Suppressor macrophage (primary cell): ENCODE results near the gene DPEP2NB.
"Not testable (repeated sequence)": the region's sequence is repeated elsewhere in the genome, so short reads cannot be mapped to it uniquely, and the experiment has no call there.

Experiments
- DNase-seq, 4 experiments: peaks; one replicate each; pipeline ENCODE4 v3.0.0-alpha.2; 2020 to 2022

Gene DPEP2NB

DNA sequence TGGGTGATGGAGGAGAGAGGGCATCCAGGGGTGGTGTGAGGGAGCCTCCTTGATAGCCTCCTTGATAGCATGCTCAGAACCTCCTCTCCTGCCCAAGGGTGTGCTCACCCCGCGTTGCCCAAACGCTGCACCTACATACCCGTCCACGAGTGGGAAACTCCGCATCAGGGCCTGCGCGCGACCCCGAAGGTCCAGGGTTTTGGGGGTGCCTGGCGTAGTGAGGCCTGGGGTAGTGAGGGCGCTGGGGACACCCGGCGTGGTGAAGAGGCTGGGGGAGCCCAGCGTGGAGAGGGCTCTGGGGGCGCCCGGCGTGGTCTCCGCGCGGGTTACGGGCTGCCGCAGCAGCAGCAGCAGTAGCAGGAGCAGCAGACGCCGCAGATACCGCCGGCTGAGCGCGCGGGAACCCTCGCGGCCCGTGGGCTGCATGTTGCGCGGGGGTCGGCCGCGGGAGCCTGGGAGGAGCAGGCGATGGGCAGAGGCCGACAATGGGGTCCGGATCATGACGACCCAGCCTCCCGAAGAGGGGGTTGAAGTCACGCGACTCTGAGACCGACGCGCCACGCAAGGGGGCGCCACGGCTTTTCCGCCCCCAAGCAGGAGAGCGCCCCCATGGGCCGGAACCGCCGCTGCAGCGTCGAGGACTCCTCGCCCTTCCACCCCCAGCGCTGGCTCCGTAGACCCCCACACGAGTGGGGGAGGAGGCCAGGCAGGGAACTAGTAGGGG, 35.6 kb downstream of the DPEP2NB start, which contains the start of gene DPEP3:
Gene DPEP3 (minus strand): TSS at position 545 of the 724 bp plus-strand sequence. CDS start 119 bp downstream, at position 426.
- peak in 1 of 4 experiments; percentile 30 for DNase-seq

DNA sequence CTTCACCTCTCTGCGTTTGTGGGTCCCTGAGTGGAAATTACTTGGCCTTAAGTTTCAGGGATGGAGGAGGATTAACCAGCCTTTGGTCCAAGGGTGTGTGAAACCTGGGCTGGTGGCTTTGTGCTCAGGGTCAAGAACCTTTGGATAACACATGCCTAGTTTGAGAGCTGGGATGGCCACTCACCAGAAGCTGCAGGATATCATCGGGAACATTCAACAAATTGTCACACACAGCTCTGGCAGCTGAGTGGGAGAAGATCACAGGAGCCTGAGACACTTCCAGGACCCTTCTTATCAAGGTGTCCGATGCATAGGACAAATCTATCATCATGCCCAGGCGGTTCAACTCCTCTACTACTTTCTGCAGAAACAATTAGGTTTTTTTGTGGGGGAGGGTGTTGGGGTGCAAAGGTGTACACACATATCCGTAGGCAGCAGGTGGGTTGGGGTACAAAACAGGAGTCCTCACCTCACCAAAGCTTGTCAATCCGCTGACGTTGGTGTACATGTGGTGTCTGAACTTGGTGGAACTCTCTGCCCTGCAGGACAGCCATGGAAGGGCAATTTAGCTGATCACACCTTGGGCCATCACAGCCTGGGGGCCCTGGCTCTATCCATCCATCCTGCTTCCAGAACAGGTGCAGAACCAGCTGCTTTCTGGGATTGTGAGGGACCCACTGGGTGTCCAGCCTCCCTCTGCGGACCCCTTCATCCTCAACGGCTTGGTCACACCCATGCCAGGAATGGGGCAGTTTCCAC, 38.1 kb downstream of the DPEP2NB start:
- DNase-seq, result no peak

DNA sequence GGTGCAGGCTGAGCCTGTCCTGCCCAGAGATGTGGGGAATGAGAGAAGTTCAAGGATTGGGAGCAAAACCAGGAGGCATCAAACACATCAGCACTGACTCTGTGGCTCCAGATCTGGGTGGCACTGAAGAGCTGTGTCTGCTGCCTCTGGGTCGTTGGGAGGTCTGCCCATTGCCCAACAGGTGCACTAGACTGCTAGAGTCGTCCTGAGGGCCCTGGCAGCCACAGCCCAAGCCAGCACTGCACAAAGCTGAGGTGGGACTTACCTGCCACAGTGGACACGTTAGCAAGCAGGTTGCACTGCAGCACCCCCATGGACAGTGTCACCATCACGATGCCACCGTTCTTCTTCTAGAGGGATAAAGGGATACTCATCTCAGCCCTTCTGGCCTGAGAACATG, 38.7 kb downstream of the DPEP2NB start:
- DNase-seq, result no peak

DNA sequence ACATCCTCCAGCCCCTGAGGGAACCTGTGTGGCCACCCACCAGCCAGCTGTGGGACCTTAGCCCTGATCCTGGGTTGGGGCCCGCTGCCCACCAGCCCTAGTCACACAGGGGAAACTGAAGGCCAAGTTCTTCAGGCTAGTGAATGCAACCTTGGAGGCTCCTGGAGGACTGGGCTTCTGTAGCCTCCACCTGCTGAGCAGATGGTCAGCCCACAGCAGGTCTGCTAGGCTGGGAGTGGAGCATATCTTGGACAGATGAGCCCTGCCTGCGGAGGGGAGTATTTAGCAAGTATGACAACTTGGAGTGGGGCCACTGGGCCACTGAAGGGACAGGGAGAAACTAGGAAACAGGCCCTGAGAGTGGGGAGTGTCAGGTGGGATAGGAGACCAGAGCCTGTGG, 39.5 kb downstream of the DPEP2NB start:
- no peak for DNase-seq

DNA sequence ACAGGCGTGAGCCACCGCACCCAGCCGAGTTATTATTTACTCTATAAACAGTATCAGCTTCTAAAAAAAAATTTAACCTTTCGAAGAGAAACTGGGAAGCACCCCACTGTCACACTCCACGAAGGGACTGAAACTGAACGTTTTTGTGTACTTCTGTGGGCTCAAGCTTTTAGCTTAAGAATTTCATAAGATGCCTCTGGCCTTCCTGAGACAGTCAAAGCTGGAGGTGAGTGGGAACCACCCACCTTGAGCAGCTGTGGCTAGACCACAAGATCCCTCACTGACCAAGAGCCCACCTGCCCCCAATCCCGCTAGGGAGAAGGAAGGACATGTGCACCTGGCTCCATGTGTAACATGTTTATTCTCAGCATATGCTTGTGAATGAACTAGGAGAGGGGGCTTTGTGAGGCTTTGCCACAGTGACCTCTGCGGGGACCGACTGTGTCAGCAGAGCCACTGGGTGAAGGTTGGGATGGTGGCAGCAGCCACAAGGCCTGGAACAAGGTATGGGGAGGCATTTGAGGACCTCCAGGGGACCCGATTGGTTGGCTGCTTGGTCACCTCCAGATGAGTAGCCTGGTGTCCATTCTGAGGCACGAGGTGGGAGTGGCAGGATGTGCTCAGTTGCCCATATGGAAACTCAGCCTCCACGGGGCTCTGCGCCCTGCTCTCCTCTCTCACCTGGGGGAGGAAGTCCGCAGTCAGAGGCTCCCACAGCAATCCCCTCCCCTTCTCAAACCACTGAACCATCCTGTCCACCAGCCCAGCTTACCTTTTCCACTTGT, 40.2 kb downstream of the DPEP2NB start:
- no peak for DNase-seq

DNA sequence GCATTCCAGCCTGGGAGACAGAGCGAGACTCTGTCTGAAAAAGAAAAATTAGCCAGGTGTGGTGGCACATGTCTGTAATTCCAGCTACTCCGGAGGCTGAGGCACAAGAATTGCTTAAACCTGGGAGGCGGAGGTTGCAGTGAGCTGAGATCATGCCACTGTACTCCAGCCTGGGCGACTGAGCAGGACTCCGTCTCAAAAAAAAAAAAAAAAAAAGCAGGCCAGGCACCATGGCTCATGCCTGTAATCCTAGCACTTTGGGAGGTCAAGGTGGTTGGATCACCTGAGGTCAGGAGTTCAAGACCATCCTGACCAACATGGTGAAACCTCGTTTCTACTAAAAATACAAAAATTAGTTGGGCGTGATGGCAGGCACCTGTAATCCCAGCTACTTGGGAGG, 43.4 kb downstream of the DPEP2NB start:
- not testable (repeated sequence) for DNase-seq

DNA sequence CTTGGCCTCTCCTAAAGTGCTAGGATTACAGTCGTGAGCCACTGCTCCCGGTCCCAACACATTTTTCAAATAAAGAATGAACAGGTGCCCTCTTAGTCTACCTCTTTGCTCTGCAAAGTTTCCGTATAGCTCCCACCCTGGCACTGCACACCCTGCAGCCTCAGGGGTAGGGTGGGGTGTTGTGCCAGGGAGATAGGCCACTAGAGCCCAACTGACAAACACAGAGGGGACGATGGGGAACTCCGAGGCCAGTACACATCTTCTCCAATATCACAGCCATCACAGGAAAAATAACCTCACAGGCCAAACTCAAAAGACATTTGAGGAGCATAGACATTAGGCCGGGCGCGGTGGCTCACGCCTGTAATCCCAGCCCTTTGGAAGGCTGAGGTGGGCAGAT, 44.6 kb downstream of the DPEP2NB start:
- DNase-seq, result no peak

DNA sequence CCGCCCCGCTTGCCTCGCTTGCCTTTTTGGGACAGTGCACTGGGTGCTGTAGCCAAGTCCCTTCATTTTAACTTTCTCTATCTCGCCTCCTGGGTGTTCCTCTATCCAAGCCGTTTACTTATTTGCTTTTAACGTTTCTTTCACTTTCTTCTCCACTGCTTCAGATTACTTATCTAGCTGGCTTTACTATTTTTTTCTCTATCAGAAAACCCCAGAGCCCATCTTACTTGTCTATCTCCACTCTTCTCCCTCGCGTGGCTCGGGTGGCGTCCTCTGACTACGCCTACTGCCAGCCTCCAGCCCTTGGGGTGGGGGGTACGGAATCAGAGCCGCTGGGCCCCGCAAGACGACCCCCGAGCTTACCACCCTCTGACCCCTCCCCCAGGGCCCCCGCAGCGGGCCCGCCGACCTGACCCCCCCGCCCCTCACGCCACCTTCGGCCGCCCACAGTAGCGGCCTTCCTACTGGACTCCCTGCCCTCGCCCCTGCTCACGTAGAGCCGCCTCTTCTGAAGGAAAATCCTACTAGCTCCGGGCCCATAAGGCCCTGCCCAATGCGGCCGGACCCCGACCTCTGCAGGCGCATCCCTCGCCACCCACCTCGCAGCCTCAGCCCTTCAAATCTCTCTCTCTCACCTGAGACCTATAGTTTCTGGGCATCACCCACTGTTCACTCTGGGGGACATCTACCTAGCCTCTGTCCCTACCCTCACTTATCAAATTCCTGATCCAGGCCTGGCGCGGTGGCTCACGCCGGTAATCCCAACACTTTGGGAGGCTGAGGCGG, 46.3 kb downstream of the DPEP2NB start:
- DNase-seq, result no peak

DNA sequence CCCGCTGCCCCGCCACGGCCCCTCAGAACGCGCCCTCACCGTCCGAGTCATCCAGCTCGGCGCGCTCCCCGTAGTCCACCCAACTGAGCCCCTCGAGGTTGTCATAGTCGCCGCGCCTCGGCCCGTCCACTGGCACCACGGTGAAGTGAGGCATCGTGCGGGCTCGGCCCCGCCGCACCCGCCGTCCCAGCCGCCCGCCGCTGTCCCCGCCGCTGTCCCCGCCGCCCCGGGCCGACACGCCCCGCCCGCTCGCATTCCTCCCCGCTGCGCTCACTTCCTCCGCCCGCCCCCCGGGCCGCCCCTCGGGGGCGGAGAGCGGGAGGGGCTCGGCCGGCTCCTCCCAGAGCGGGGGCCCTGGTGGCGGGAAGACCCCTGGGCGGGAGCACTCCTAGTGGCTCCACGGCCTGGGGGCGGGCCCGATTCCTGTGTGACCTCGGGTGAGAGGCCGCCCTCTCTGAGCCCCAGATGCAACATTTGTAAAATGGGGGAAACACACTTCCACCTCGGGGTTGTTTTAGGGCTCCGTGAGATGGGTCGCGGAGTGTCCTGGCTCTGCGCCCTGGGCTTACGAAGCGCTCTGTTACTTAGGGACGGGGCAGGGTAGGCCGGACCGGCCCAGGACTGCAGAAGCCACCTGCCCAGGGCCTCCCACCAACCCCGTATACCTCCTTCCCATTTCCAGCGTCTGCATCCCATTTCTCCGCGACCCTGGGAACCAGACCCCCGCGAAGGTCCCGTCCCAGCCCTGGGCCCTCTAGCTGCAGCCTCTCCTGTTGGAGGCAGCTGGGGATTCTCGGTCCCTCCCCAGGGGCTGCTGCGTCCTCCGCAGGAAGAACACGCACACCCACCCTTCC, 47.1 kb downstream of the DPEP2NB start, which contains the start of gene SLC12A4:
Gene SLC12A4 (minus strand): TSS at position 238 of the 854 bp plus-strand sequence. CDS start 84 bp downstream, at position 154.
- DNase-seq, result peak; percentile 77 to 92 (median 82)

DNA sequence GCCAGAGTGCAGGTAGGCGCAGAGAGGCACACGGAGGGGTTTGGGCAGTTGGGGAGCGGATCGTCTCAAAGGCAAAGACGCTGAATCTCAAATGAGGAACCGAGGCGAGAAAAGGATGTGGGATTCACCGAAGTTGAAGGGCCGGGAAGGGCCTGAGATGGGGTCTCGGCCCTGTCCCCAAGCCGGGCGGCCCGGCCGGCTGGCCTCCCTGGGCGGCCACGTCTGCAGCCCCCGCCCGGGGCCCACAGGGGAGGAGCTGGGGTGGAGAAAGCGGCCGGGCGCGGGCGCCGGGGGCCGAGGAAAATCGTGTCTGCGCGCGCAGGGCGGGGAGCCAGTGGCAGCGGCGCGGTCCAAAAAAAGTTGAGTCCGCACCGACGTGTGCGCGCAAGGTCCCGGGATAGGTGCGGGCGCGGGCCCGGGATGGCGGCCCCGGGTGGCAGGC, 47.7 kb downstream of the DPEP2NB start:
- DNase-seq, result peak; percentile 40 to 67 (median 44)

DNA sequence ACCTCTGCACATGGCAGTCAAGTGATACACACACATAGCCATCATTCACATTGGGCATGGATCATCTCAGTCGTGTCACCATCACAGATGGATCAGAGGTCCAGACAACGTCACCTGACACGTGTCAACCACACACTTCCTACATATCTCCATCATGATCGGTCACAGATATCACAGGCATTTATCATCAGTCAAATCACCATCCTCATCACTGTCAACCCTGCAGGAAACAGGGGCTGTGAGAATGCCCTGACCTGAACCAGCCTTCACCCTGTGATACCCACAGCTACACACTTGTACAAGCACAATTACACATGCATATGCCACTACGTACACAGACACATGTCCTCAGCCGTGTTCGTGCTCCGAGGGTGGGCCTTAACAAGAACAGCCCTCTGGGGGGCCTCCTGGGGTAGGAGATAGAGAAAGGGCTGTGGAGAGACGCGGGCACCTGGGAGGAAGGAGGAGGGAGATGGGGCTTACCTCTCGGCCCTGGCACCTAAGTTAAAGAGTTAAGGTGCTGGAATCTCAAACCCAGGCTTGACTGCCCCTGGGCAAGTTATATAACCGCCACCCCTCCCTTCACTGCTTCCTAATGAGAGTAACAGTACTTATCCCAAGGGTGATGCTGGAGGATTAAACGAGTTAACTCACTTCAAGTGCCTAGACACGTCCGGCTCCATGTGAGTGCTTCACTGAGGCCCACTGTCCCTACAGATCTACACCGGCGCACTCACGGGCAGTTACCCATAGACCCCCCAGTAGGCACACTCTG, 48.3 kb downstream of the DPEP2NB start:
- DNase-seq, result peak in 1 of 4 experiments; percentile 22

DNA sequence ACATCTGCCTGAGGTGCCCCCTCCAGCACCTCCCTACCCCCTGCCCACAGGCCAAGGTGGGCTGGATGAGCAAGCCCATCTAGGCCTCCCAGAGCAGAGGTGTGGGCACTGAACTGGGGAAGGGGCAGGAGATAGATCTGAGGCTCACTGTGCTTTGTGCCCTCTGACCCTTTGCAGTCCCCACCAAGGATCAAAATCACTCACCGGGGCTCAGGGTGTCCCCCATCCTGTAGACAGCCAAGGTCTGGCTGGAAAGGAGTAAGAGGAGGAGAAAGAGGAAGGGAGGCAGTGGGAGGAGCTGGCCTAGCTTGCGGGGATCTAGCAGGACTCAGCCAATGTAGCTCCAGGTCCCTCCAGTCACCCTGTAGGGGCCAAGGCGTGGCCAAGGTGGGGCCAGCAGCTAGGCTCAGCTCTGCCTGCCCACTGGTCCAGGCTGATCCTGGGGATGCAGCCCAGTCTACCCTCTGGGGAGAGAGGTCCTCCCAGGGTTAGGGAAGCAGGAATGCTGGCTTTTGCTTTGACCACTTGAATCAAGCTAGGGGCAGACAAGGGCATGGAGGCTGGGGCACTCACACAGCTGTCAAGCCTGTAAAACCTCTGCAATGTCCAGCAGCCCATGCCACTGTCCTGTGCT, 49.0 kb downstream of the DPEP2NB start:
- DNase-seq, result peak in 3 of 4 experiments; percentile 29 to 57 (median 51)

DNA sequence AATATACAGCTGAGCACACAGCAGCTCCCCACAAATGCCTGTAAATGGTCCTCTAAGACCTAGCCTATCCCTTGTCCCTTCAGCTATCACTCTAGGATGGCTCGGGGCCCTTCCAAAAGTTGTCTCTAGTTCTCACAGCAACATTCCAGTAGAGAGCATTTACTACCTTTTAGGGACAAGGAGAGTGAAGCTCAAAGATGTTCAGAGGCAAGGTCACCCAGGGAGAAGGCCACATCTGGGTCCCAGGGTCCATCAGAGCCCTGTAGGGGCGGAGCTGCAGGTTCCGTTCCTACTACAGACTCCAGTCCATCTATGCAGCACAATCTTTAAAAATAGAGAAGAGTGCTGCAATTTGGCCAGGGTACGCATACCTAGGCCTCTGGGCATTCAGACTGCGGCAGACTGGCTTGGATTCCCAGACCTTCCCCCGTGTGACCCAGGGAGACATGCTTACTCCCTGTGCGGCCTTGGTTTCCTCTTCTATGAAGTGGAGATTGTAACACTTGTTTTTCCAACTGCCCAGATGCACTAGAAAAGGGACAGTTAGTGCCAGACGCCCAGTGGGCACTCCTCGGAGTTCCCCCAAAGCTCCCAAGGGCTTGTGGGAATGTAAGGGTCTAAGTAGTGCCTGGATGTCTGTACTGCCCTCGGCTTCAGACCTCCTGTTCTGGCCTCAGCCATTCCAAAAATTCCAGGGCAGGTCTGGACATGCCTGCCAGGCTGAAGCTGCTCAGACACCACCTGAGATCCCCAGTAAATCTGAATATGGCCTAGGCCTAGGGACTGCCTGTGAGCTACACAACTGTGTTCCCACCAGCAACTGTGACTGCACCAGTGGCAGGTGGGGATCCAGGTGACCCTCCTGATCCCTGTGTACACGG, 49.8 kb downstream of the DPEP2NB start:
- DNase-seq, result no peak

DNA sequence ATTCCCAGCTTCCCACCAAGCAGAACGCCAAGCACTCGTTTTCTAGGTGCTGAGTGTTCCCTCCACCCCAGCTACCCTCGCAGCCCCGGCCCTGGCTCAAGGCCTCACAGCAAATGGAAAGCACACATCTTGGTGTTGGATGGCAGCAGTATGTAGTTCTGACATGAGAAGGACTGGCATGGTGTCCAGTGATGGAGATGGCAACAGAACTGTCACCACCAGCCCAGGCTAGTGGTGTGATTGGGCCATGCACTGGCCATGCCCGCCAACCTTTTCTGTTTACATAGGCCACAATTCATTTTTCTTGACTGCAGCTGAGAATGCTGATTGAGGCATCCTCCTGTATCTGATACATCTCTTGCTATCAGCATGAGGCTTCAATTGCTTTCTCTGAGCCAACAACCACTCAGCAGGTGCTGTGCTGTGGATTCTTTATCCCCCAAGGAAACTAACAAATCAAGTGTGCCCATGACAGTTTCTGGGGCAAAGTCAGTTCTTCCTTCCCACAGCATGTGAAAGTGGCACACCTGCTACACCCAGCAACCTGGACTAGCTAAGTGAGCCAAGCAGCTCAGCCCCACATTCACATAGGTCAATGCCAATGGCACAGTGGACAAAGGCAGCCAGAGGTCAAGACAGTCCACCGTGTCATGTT, 51.1 kb downstream of the DPEP2NB start:
- DNase-seq, result no peak

DNA sequence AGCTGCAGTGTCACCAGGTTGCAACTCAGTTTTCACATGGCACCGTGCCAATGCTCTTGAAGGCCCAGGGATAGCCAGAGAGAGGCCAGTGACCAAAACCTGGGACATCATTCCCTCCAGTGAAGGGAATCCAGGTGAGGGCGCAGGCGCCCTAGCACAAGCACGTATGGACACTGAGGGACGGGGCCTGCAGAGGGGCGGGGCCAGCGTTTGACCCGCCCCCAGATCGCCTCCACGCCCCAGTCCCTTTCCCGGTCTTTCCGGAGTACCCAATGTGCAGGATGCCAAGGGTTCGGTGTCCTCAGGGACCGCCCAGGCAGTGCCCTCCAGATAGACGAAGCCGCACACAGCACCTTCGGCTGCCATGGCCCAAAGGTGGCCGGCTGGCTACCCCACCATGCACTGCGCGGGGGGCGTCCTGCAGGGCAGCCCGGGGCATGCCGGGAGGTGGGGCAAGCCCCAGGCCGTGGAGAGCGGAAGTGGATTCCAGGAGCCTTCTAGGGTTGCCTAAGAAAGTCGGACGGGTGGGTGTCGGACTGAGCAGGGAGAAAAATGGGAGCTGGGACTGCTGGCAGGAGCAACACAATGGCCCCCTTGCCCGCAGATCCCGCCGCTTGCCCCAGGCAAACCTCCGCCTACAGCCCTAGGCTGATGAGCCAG, 51.9 kb downstream of the DPEP2NB start:
- no peak for DNase-seq
